GM12874 (cell line): ENCODE measurements around the gene OR7G1.

Source experiments
- CTCF ChIP-seq: IDR thresholded peaks from 2 replicates; pipeline ENCODE4 v1.5.1; 2011; ENCODE audit warnings: low read depth, mild to moderate bottlenecking, control low read depth, low read length, moderate library complexity; ENCODE audit not compliant: insufficient read depth

The OR7G1 gene

GRCh38 chr19:9132422-9132821 is 16.9 kb upstream of the OR7G1 start:
- no peak for TF ChIP-seq CTCF

DNA sequence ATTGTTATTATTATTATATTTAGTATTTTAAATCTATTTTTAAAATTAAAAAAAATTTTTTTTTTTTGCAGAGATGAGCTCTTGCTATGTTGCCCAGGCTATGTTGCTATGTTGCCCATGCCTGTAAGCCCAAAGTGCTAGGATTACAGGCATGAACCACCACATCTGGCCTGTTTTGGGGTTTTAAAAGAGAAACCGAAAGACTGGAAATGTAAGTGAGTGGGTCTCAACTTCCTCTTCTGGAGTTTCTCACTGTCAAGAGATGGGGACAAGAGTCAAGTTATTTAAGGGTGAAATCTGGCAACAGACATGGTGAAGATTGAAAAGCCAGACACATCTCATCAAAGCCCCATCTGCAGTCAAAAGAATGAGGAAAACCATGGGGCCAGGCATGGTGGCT is 15.4 kb upstream of the OR7G1 start:
- TF ChIP-seq CTCF = no peak

- TF ChIP-seq CTCF = no peak
These were observed 12.6 kb upstream of the OR7G1 start for GRCh38 chr19:9128171-9128570.

GRCh38 chr19:9126900-9127405 is 11.4 kb upstream of the OR7G1 start, which contains the start of gene OR7G3:
Gene OR7G3 (minus strand): TSS chr19:9126950. CDS start chr19:9126950, 0 bp downstream.
- TF ChIP-seq CTCF = no peak

GRCh38 chr19:9116547-9116946 is 984 bp upstream of the OR7G1 start:
- TF ChIP-seq CTCF = no peak

DNA sequence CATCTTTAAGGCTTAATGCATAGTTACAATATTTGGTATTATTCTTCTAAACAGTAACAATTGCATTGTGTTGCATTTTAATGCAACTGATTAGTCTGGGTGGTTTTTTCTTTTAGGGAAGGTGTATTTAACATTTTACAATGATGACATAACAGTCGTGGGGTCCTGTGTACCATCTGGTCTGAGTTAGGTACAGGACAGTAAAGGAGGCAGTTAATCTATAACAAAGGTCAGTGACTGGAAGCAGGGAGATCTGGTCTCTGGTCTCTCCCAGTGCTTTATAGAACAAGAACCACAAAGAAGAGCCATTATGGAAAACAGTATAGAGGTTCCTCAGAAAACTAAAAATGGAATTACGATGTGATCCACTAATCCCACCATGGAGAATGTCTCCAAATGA is 5.6 kb downstream of the OR7G1 start:
- TF ChIP-seq CTCF = no peak

- TF ChIP-seq CTCF = no peak
These were observed 8.2 kb downstream of the OR7G1 start, which contains the start of gene OR7G2 for GRCh38 chr19:9107375-9107774. Gene OR7G2 (minus strand): TSS chr19:9107475. CDS start chr19:9103243, 4,232 bp downstream.

DNA sequence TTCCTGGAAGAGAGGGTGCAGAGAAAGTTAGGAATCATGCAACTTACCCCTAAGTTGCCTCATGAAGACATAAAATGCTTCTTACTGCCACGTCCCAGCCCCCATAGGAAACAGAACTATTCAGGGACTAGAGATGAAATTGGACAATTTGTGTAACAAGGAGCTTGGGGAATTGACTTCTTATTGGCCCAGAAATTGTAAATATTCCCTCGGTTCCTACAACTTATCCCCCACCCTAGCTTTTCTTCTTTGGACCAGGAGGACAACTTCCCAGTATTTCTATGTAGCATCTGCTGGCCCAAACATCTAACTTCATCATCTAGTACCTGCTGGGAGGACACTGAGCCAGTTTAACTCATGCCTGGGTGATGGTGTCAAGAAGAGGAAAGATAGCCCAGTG is 28.8 kb downstream of the OR7G1 start, which contains the start of gene OR1M1:
OR1M1 (plus strand) TSS at position 301 of the 400 bp plus-strand sequence. CDS start 6,184 bp downstream, outside the sequence.
- TF ChIP-seq CTCF = no peak
